ENCODE results near the gene GAS2L3. TPM values are rescaled to one million over a fixed set of nuclear protein-coding genes. Genes with fewer than 3 reads are reported as not detected.
A peak's percentile ranks its signal among the peaks of the same experiment; 100 is the strongest.

The GAS2L3 gene
- total and polyA plus RNA-seq, 7 experiments from 2014 or later = 0.08 to 4.9 (median 0.16) TPM; not detected in 2

DNA sequence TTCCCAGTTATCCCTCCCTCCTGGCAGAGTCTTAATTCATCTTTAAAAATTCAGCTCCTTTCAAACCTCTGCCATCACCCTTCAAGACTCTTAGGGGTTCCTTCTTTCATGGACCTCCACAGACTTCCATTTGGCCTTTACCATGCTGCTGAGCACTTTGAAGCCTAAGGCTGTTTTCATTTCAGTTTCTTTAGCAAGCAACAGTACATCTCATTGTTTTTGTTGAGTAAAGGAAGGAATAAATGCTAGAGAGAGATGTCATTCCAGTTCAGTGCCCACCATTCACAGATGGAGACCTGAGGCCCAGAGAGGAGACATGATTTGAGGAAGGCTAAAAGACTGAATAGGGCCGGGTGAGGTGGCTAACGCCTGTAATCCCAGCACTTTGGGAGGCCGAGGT is 1.3 kb upstream of the GAS2L3 start:
- no peak overlapping the region for H3K4me3 ChIP-seq (ENCODE audit: low read length)
- intact Hi-C loops (cut with micrococcal nuclease) = loop anchor here in 1 of 2 donors (2.0 kb wide), 1 partner anchor 429 kb away; the partner anchor contains the start of gene BLTP3B
- no peak overlapping the region for H3K27ac ChIP-seq (ENCODE audit: low read depth, low read length)
- peak overlapping the region; percentile 13 to 74 (median 64) for H3K4me3 Mint-ChIP-seq
- peaks cover 0 to 3% (median 0%) of the 10 kb centered on the region in 11 donors for H3K9me3 Mint-ChIP-seq
- ChIA-PET CTCF (no interaction called here), POLR2A (no interaction called here)
- H3K27me3 ChIP-seq (ENCODE audit: control insufficient read depth in 2 of 2, insufficient read depth in 2 of 2, low read length in 2 of 2) = no peaks in the 10 kb centered on the region
- H3K27me3 Mint-ChIP-seq = peaks cover 20 to 48% (median 30%) of the 10 kb centered on the region in 5 donors
- H3K4me1 Mint-ChIP-seq = peaks cover 7 to 18% (median 11%) of the 10 kb centered on the region in 7 donors
- no peaks in the 10 kb centered on the region for H3K9me3 ChIP-seq (ENCODE audit: control insufficient read depth in 2 of 3, low read length in 3 of 3)
- ATAC-seq (no peak), DNase-seq (no peak)
- H3K4me1 ChIP-seq (ENCODE audit: control insufficient read depth in 2 of 2, insufficient read depth in 2 of 2, low read length in 2 of 2) = peaks cover 0 to 4% of the 10 kb centered on the region in 2 donors
- H3K36me3 Mint-ChIP-seq = no peaks in the 10 kb centered on the region
- no peak overlapping the region for H3K27ac Mint-ChIP-seq
- H3K36me3 ChIP-seq (ENCODE audit: control insufficient read depth in 2 of 3, insufficient read depth in 3 of 3, low read length in 3 of 3) = no peaks in the 10 kb centered on the region

DNA sequence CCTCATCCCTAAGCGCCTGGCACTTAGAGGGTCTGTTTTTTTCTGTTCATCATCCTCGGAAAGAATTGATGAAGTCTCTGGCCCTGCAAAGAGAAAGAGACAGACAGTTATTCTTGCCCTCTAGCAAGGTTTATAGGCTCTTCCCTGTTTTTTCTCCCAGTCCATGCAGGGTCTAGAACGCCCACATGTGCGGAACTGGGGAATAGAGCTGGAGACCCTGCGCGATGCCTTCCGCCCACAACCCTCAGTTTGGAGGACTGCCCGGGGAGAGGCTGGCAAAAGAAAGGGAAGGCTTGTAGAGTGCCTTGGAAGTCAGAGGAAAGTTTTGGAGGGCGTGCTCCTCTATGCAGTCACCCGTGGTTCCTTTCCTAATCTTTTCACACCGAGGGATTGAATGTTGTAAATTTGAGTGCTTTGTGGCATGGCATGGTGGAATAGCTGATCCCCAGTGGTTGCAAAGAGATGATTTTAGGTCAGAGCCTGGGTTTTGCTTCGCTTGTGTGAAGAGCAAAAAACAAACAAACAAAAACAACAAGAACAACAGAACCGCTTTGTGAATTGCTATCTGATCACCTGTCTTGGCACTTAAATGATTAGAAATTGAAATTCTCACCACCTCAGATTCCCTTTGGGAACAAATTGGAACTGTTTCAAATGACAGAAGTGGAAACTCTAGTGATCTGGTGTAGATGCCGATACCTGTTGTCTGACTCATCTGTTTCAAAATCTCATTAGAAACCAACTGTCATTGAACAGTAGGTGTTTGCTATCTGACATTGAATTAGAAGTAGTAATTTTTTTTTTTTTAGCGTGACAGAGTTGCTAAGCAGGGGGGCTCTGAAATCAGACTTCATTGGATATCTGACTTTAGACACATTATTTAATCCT is 947 bp downstream of the GAS2L3 start:
- Histone ChIP-seq H3K27me3 (ENCODE audit: control insufficient read depth in 2 of 2, insufficient read depth in 2 of 2, low read length in 2 of 2) (no peaks in the 10 kb centered on the region), H3K4me3 (ENCODE audit: low read length) (peak overlapping the region; percentile 65), H3K36me3 (ENCODE audit: control insufficient read depth in 2 of 3, insufficient read depth in 3 of 3, low read length in 3 of 3) (no peaks in the 10 kb centered on the region), H3K4me1 (ENCODE audit: control insufficient read depth in 2 of 2, insufficient read depth in 2 of 2, low read length in 2 of 2) (peaks cover 0 to 4% of the 10 kb centered on the region in 2 donors), H3K9me3 (ENCODE audit: control insufficient read depth in 2 of 3, low read length in 3 of 3) (no peaks in the 10 kb centered on the region), H3K27ac (ENCODE audit: low read depth, low read length) (no peak overlapping the region)
- ChIA-PET CTCF (no interaction called here), POLR2A (no interaction called here)
- peaks cover 0 to 3% (median 0%) of the 10 kb centered on the region in 11 donors for H3K9me3 Mint-ChIP-seq
- peaks cover 12 to 42% (median 26%) of the 10 kb centered on the region in 5 donors for H3K27me3 Mint-ChIP-seq
- peak overlapping the region; percentile 80 to 93 (median 90) for H3K4me3 Mint-ChIP-seq
- ATAC-seq (no peak), DNase-seq (no peak)
- intact Hi-C loops (cut with micrococcal nuclease) = no loop called here
- H3K27ac Mint-ChIP-seq = no peak overlapping the region
- no peaks in the 10 kb centered on the region for H3K36me3 Mint-ChIP-seq
- peaks cover 7 to 15% (median 11%) of the 10 kb centered on the region in 7 donors for H3K4me1 Mint-ChIP-seq

DNA sequence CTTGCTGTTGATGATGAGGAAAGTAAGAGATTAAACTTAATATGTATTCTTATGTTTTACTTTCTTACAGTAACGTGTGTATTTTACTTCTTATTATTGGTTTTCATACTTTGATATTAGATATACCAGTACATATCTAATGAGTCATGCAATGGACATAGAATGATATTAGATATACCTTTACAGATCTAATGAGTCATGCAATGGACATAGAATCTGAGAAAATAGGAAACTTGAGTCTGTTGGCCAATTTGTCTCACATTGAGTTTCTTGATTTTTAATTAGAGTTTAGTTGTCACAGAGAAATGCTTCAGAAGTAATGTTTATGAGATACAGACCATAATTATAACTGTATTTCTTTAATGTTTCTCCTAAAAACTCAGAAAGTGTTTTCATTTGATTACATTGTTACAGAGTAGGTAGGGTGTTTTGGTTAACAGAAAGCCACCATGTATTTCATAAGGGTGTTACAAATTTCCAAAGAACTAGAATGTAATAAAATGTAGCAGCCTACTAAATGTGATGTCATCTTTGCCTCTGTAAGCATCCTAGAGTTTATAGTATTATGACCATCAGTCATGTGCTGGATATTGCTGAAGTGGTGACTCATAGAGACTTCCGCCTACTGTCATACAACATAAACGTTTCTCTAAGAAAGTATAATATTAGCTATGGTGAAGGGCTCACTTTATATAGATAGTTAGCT is 3.0 kb downstream of the GAS2L3 start:
- no peaks in the 10 kb centered on the region for H3K27me3 ChIP-seq (ENCODE audit: control insufficient read depth in 2 of 2, insufficient read depth in 2 of 2, low read length in 2 of 2)
- peaks cover 7 to 15% (median 11%) of the 10 kb centered on the region in 7 donors for H3K4me1 Mint-ChIP-seq
- H3K4me1 ChIP-seq (ENCODE audit: control insufficient read depth in 2 of 2, insufficient read depth in 2 of 2, low read length in 2 of 2) = peaks cover 0 to 4% of the 10 kb centered on the region in 2 donors
- intact Hi-C loops (cut with micrococcal nuclease) = no loop called here
- DNase-seq = no peak
- H3K27ac Mint-ChIP-seq = no peak overlapping the region
- no peak overlapping the region for H3K4me3 Mint-ChIP-seq
- no peak overlapping the region for H3K27ac ChIP-seq (ENCODE audit: low read depth, low read length)
- H3K36me3 Mint-ChIP-seq = no peaks in the 10 kb centered on the region
- H3K4me3 ChIP-seq (ENCODE audit: low read length) = no peak overlapping the region
- CTCF ChIA-PET = no interaction called here
- H3K36me3 ChIP-seq (ENCODE audit: control insufficient read depth in 2 of 3, insufficient read depth in 3 of 3, low read length in 3 of 3) = no peaks in the 10 kb centered on the region
- POLR2A ChIA-PET = no interaction called here
- H3K27me3 Mint-ChIP-seq = peaks cover 12 to 36% (median 17%) of the 10 kb centered on the region in 5 donors
- peak; percentile 57 for ATAC-seq
- no peaks in the 10 kb centered on the region for H3K9me3 ChIP-seq (ENCODE audit: control insufficient read depth in 2 of 3, low read length in 3 of 3)
- H3K9me3 Mint-ChIP-seq = peaks cover 0 to 3% (median 0%) of the 10 kb centered on the region in 11 donors

DNA sequence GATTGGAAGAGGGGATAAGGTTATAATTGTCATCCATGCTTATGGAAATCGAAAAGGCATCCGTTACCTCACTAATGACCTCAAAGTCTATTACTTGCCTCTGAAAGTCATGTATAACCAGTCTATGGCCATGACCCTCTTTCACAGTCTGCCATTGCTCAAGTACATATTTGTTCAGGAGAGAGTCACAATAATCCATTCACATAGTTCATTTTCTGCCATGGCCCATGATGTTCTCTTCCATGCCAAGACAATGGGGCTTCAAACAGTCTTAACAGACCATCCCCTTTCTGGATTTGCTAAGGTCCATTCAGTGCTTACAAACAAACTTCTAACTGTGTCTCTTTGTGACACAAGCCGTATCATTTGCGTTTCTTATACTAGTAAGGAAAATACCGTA is 5.4 kb downstream of the GAS2L3 start:
- Mint-ChIP-seq H3K4me3 (no peak overlapping the region), H3K9me3 (peaks cover 0 to 18% (median 3%) of the 10 kb centered on the region in 11 donors), H3K27ac (no peak overlapping the region), H3K27me3 (peaks cover 13 to 27% (median 22%) of the 10 kb centered on the region in 5 donors), H3K4me1 (peaks cover 5 to 9% (median 8%) of the 10 kb centered on the region in 7 donors), H3K36me3 (peaks cover 0 to 2% (median 0%) of the 10 kb centered on the region in 5 donors)
- no peak overlapping the region for H3K4me3 ChIP-seq (ENCODE audit: low read length)
- ChIA-PET CTCF (interaction anchor here (0.6 kb wide), 2 partner anchors 800 to 1062 kb away, joined by 4 read pairs; no protein-coding TSS in a partner anchor), POLR2A (no interaction called here)
- no peaks in the 10 kb centered on the region for H3K9me3 ChIP-seq (ENCODE audit: control insufficient read depth in 2 of 3, low read length in 3 of 3)
- intact Hi-C loops (cut with micrococcal nuclease) = no loop called here
- H3K27ac ChIP-seq (ENCODE audit: low read depth, low read length) = no peak overlapping the region
- H3K36me3 ChIP-seq (ENCODE audit: control insufficient read depth in 2 of 3, insufficient read depth in 3 of 3, low read length in 3 of 3) = no peaks in the 10 kb centered on the region
- no peaks in the 10 kb centered on the region for H3K4me1 ChIP-seq (ENCODE audit: control insufficient read depth in 2 of 2, insufficient read depth in 2 of 2, low read length in 2 of 2)
- DNase-seq = no peak
- no peaks in the 10 kb centered on the region for H3K27me3 ChIP-seq (ENCODE audit: control insufficient read depth in 2 of 2, insufficient read depth in 2 of 2, low read length in 2 of 2)
- ATAC-seq = no peak

DNA sequence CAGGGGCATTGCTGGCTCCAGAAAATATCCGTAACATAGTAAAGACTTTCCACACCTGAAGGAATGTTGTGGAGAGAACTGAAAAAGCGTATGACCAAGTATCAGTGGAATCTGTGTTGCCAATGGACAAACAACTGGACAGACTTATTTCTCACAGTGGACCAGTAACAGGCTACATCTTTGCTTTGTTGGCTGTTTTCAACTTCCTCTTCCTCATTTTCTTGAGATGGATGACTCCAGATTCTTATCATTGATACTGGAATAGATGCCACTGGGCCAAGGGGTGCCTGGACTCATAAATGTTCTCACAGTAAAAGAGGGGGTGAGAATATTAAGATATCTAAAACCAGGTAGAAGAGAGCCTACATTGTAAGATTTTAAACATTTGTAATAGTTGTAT is 6.4 kb downstream of the GAS2L3 start:
- no peak for DNase-seq

DNA sequence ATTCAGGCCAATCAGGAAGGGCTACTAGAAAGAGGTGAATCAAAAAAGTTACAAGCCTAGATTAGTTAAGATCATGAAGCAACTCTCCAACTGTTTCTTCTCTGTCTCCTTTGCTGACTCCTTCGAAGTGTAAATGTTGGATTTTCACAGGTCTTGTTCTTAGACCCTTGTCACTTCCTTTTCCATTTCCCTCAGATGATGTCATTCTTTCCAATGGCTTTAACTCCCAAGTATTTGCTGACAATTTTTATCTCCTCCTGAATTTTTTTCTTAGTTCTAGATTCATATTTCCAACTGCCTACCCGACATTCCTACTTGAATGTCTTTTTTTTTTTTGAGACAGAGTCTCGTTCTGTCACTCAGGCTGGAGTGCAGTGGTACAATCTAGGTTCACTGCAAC is 10.8 kb downstream of the GAS2L3 start:
- Mint-ChIP-seq H3K4me1 (no peaks in the 10 kb centered on the region), H3K27me3 (peaks cover 0 to 29% (median 25%) of the 10 kb centered on the region in 5 donors), H3K36me3 (peaks cover 0 to 5% (median 0%) of the 10 kb centered on the region in 5 donors), H3K4me3 (no peak overlapping the region), H3K9me3 (peaks cover 3 to 53% (median 20%) of the 10 kb centered on the region in 11 donors), H3K27ac (no peak overlapping the region)
- no peaks in the 10 kb centered on the region for H3K27me3 ChIP-seq (ENCODE audit: control insufficient read depth in 2 of 2, insufficient read depth in 2 of 2, low read length in 2 of 2)
- no peak overlapping the region for H3K4me3 ChIP-seq (ENCODE audit: low read length)
- ATAC-seq = no peak
- CTCF ChIA-PET = no interaction called here
- intact Hi-C loops (cut with micrococcal nuclease) = no loop called here
- no peaks in the 10 kb centered on the region for H3K36me3 ChIP-seq (ENCODE audit: control insufficient read depth in 2 of 3, insufficient read depth in 3 of 3, low read length in 3 of 3)
- H3K9me3 ChIP-seq (ENCODE audit: control insufficient read depth in 2 of 3, low read length in 3 of 3) = no peaks in the 10 kb centered on the region
- no peak overlapping the region for H3K27ac ChIP-seq (ENCODE audit: low read depth, low read length)
- no peak for DNase-seq
- no peaks in the 10 kb centered on the region for H3K4me1 ChIP-seq (ENCODE audit: control insufficient read depth in 2 of 2, insufficient read depth in 2 of 2, low read length in 2 of 2)
- POLR2A ChIA-PET = no interaction called here

More for the DNA sequence above, 6.4 kb downstream of the GAS2L3 start:
- POLR2A ChIA-PET = interaction anchor here (0.6 kb wide), 1 partner anchor 481 kb away, joined by 3 read pairs; no protein-coding TSS in a partner anchor
- Histone ChIP-seq H3K36me3 (ENCODE audit: control insufficient read depth in 2 of 3, insufficient read depth in 3 of 3, low read length in 3 of 3) (no peaks in the 10 kb centered on the region), H3K9me3 (ENCODE audit: control insufficient read depth in 2 of 3, low read length in 3 of 3) (no peaks in the 10 kb centered on the region), H3K4me3 (ENCODE audit: low read length) (no peak overlapping the region), H3K27ac (ENCODE audit: low read depth, low read length) (no peak overlapping the region), H3K4me1 (ENCODE audit: control insufficient read depth in 2 of 2, insufficient read depth in 2 of 2, low read length in 2 of 2) (no peaks in the 10 kb centered on the region), H3K27me3 (ENCODE audit: control insufficient read depth in 2 of 2, insufficient read depth in 2 of 2, low read length in 2 of 2) (no peaks in the 10 kb centered on the region)
- Mint-ChIP-seq H3K27me3 (peaks cover 7 to 22% (median 18%) of the 10 kb centered on the region in 5 donors), H3K27ac (no peak overlapping the region), H3K36me3 (peaks cover 0 to 2% (median 0%) of the 10 kb centered on the region in 5 donors), H3K4me3 (no peak overlapping the region), H3K4me1 (peaks cover 0 to 1% (median 0%) of the 10 kb centered on the region in 7 donors), H3K9me3 (peaks cover 0 to 18% (median 3%) of the 10 kb centered on the region in 11 donors)
- intact Hi-C loops (cut with micrococcal nuclease) = no loop called here
- ATAC-seq = no peak
- CTCF ChIA-PET = no interaction called here

All from naive thymus-derived CD4-positive, alpha-beta T cell (primary cell).